Amniotic stem cell (primary cell): ENCODE results near the gene C1orf50.
"Not testable (repeated sequence)": the region's sequence is repeated elsewhere in the genome, so short reads cannot be mapped to it uniquely, and the experiment has no call there.

Experiments used
- DNase-seq: peaks from one replicate; lab custom pipeline; 2025; lab: John Stamatoyannopoulos, UW

C1orf50 gene

GRCh38 chr1:42739753-42740700 is 27.0 kb upstream of the C1orf50 start, which contains the start of gene CLDN19:
Gene CLDN19 (minus strand): TSS chr1:42740236. CDS start chr1:42740063, 173 bp downstream.
- no peak for DNase-seq

- no peak for DNase-seq
Measured at GRCh38 chr1:42740851-42741580, 26.0 kb upstream of the C1orf50 start.

- DNase-seq: no peak
Measured at GRCh38 chr1:42741706-42742105, 25.3 kb upstream of the C1orf50 start.

GRCh38 chr1:42742141-42742540 is 24.9 kb upstream of the C1orf50 start:
- DNase-seq: no peak

- no peak for DNase-seq
Measured at GRCh38 chr1:42742617-42743316, 24.3 kb upstream of the C1orf50 start.

GRCh38 chr1:42743317-42744147 is 23.5 kb upstream of the C1orf50 start:
- no peak for DNase-seq

GRCh38 chr1:42744148-42744413 is 23.0 kb upstream of the C1orf50 start:
- DNase-seq: no peak

GRCh38 chr1:42745851-42746250 is 21.2 kb upstream of the C1orf50 start:
- DNase-seq: no peak

GRCh38 chr1:42746436-42747105 is 20.5 kb upstream of the C1orf50 start:
- DNase-seq: no peak

GRCh38 chr1:42747125-42747524 is 19.9 kb upstream of the C1orf50 start:
- DNase-seq: no peak

GRCh38 chr1:42748021-42748420 is 19.0 kb upstream of the C1orf50 start:
- no peak for DNase-seq

- DNase-seq: no peak
Measured at GRCh38 chr1:42748461-42749410, 18.3 kb upstream of the C1orf50 start.

- no peak for DNase-seq
Measured at GRCh38 chr1:42750041-42750440, 17.0 kb upstream of the C1orf50 start.

- DNase-seq: not testable (repeated sequence)
Measured at GRCh38 chr1:42751511-42752070, 15.5 kb upstream of the C1orf50 start.

- DNase-seq: no peak
Measured at GRCh38 chr1:42752284-42752683, 14.8 kb upstream of the C1orf50 start.

GRCh38 chr1:42753070-42753469 is 14.0 kb upstream of the C1orf50 start:
- DNase-seq: no peak

- DNase-seq: no peak
Measured at GRCh38 chr1:42756956-42757891, 9.8 kb upstream of the C1orf50 start.

- DNase-seq: no peak
Measured at GRCh38 chr1:42757892-42758275, 9.2 kb upstream of the C1orf50 start.

- DNase-seq: no peak
Measured at GRCh38 chr1:42758641-42759040, 8.4 kb upstream of the C1orf50 start.
